A549 (cell line): ENCODE measurements around the gene TRIM24. TPM values are rescaled to one million over a fixed set of nuclear protein-coding genes. Genes with fewer than 3 reads are reported as not detected.

ENCODE experiments used
- ATAC-seq, 2 experiments: fragments of 200-7000 bp in 1 of 2; fragments of >200 bp in 1 of 2; cut with Nextera tagmentation in 1 of 2; cut with Tn5 transposase in 1 of 2; 3 replicates each; pipeline versions ENCODE4 v1.8.0 to v1.9.1; 2018 to 2020; ENCODE audit warnings: mild to moderate bottlenecking in 1 of 2, moderate library complexity in 1 of 2
- CTCF ChIA-PET: fragments of 300-600 bp; sonication (Branson Sonifier 250); formaldehyde crosslinking; extraction: SDS; loops from one replicate; lab custom pipeline; 2021; ENCODE audit warnings: antibody characterized with exemption, inconsistent platforms; lab: Yijun Ruan, JAX
- POLR2A ChIA-PET: fragments of 350-600 bp; formaldehyde crosslinking; extraction: SDS; loops from one replicate; lab custom pipeline; 2021; ENCODE audit warnings: antibody characterized with exemption, inconsistent platforms; lab: Yijun Ruan, JAX
- DNase-seq, 2 experiments: peaks; one replicate each; pipeline versions ENCODE4 v3.0.0 to v3.0.0-alpha.2; 2011 to 2016; ENCODE audit warnings: low read depth in 1 of 2, low spot score in 1 of 2
- FAIRE-seq: peaks from 2 replicates; lab custom pipeline; 2011; peaks lifted over from hg19 to GRCh38; lab: Jason Lieb, UNC
- H3K27ac ChIP-seq, 2 experiments: fragments of >200 bp; sonication (Bioruptor Twin); formaldehyde crosslinking; 3 replicates each; pipeline ENCODE4 v1.5.1; 2016 to 2017
- H3K4me1 ChIP-seq: fragments of >200 bp; sonication (Bioruptor Twin); formaldehyde crosslinking; 3 replicates; pipeline ENCODE4 v1.6.1; 2016
- H3K4me2 ChIP-seq: fragments of >200 bp; sonication (Bioruptor Twin); formaldehyde crosslinking; 3 replicates; pipeline ENCODE4 v1.6.1; 2016
- H3K4me3 ChIP-seq: fragments of >200 bp; sonication (Bioruptor Twin); formaldehyde crosslinking; 3 replicates; pipeline ENCODE4 v1.5.1; 2016
- H3K9me3 ChIP-seq: fragments of >200 bp; sonication (Bioruptor Twin); formaldehyde crosslinking; 3 replicates; pipeline ENCODE4 v1.6.1; 2016
- BHLHE40 ChIP-seq: IDR thresholded peaks from 2 replicates; pipeline ENCODE4 v1.6.1; 2012; ENCODE audit warnings: low read depth, low read length, inconsistent platforms
- CHD2 ChIP-seq: fragments of 150-350 bp; IDR thresholded peaks from 2 replicates; pipeline ENCODE4 v1.6.1; 2014; ENCODE audit warnings: low read length; ENCODE audit not compliant: partially characterized antibody
- EHMT2 ChIP-seq: fragments of 200-600 bp; sonication (generic); IDR thresholded peaks from 2 replicates; pipeline ENCODE4 v1.6.1; 2016; ENCODE audit warnings: antibody characterized with exemption, low read depth, mild to moderate bottlenecking, moderate library complexity
- EP300 ChIP-seq, 2 experiments: fragments of >200 bp; sonication (Bioruptor Twin); formaldehyde crosslinking; IDR thresholded peaks; 2 replicates in 1 of 2; 3 replicates in 1 of 2; pipeline ENCODE4 v1.6.1; 2016 to 2017
- FOSB ChIP-seq: fragments of 250-450 bp; sonication (Bioruptor Pico); IDR thresholded peaks from 2 replicates; pipeline ENCODE4 v1.5.0; 2020; ENCODE audit warnings: mild to moderate bottlenecking, moderate library complexity
- HDAC2 ChIP-seq: fragments of 200-600 bp; sonication (generic); IDR thresholded peaks from 2 replicates; pipeline ENCODE4 v1.6.1; 2016
- HEYL ChIP-seq: fragments of 250-450 bp; sonication (Bioruptor Pico); IDR thresholded peaks from 2 replicates; pipeline ENCODE4 v1.8.0; 2021; ENCODE audit warnings: mild to moderate bottlenecking, moderate library complexity
- JUNB ChIP-seq: fragments of >200 bp; sonication (Bioruptor Twin); formaldehyde crosslinking; IDR thresholded peaks from 2 replicates; pipeline ENCODE4 v1.6.1; 2016
- MAZ ChIP-seq: fragments of 150-350 bp; IDR thresholded peaks from 2 replicates; pipeline ENCODE4 v1.6.1; 2014; ENCODE audit warnings: antibody characterized with exemption, low read depth, low read length, borderline replicate concordance
- NPAS2 ChIP-seq: fragments of 250-450 bp; sonication (Bioruptor Pico); IDR thresholded peaks from 2 replicates; pipeline ENCODE4 v1.8.0; 2022; ENCODE audit warnings: mild to moderate bottlenecking, moderate library complexity, borderline replicate concordance
- POLR2A ChIP-seq: IDR thresholded peaks from 2 replicates; pipeline ENCODE4 v1.6.1; 2012; ENCODE audit warnings: mild to moderate bottlenecking, low read length
- POLR2AphosphoS2 ChIP-seq: conservative IDR thresholded peaks from 2 replicates; pipeline ENCODE4 v1.6.1; 2012; ENCODE audit warnings: low read length, improper control_type of control experiment, inconsistent platforms
- RARB ChIP-seq: fragments of 250-450 bp; sonication (Bioruptor Pico); IDR thresholded peaks from 2 replicates; pipeline ENCODE4 v1.8.0; 2021; ENCODE audit warnings: mild to moderate bottlenecking, moderate library complexity
- RNF2 ChIP-seq: fragments of 200-600 bp; sonication (generic); IDR thresholded peaks from 2 replicates; pipeline ENCODE4 v1.6.1; 2016; ENCODE audit warnings: low read depth, mild to moderate bottlenecking, antibody characterized with exemption, moderate library complexity, borderline replicate concordance
- SMC3 ChIP-seq: fragments of >200 bp; sonication (Bioruptor Twin); formaldehyde crosslinking; IDR thresholded peaks from 3 replicates; pipeline ENCODE4 v1.6.1; 2018; ENCODE audit warnings: inconsistent platforms
- ZC3H11A ChIP-seq: fragments of 450-650 bp; IDR thresholded peaks from 2 replicates; pipeline ENCODE4 v1.6.1; 2014; ENCODE audit warnings: antibody characterized with exemption, mild to moderate bottlenecking
- ZFP36 ChIP-seq: fragments of 450-650 bp; IDR thresholded peaks from 2 replicates; pipeline ENCODE4 v1.6.1; 2014; ENCODE audit warnings: borderline replicate concordance; ENCODE audit not compliant: partially characterized antibody
- ZNF302 ChIP-seq: fragments of 250-450 bp; sonication (Bioruptor Pico); IDR thresholded peaks from 2 replicates; pipeline ENCODE4 v1.9.0; 2021; ENCODE audit warnings: inconsistent platforms, mild to moderate bottlenecking, moderate library complexity
- WGBS: methylation state at CpG from one replicate; pipeline ENCODE4 v1.1.6; 2017; ENCODE audit errors: missing lambda C conversion rate; 5-methylcytosine and 5-hydroxymethylcytosine counted together
- polyA plus RNA-seq, 4 experiments: library from polyadenylated mRNA; depleted of rRNA in 3 of 4; stranded (reverse); fragments of >200 nt; fragmentation: RNase III in 1 of 4; extraction: RNeasy Plus Mini Kit Qiagen cat#74134 plus additional on column Dnase treatment in 1 of 4; gene quantifications; 2 replicates in 3 of 4; 3 replicates in 1 of 4; pipeline ENCODE4 v1.2.3, GENCODE V29; 2011 to 2017
- TF ChIP-seq, protein P1 (sequence below): IDR thresholded peaks from 2 replicates; pipeline ENCODE4 v1.6.1; 2012; ENCODE audit warnings: low read depth, borderline replicate concordance
- TF ChIP-seq, protein P2 (sequence below): fragments of 450-650 bp; IDR thresholded peaks from 2 replicates; pipeline ENCODE4 v1.6.1; 2014; ENCODE audit warnings: antibody characterized with exemption
- TF ChIP-seq, protein P3 (sequence below): fragments of >200 bp; sonication (Bioruptor Twin); formaldehyde crosslinking; IDR thresholded peaks from 3 replicates; pipeline ENCODE4 v1.5.1; 2016
- TF ChIP-seq, protein P4 (sequence below): IDR thresholded peaks from 2 replicates; pipeline ENCODE4 v1.6.1; 2012
- TF ChIP-seq, protein P5 (sequence below): fragments of 150-350 bp; IDR thresholded peaks from 2 replicates; pipeline ENCODE4 v1.6.1; 2014; ENCODE audit warnings: low read depth, mild to moderate bottlenecking, low read length
- TF ChIP-seq, protein P6 (sequence below): fragments of >200 bp; sonication (Bioruptor Twin); formaldehyde crosslinking; IDR thresholded peaks from 2 replicates; pipeline ENCODE4 v1.6.1; 2016
- TF ChIP-seq, protein P7 (sequence below): fragments of 250-450 bp; sonication (Bioruptor Pico); IDR thresholded peaks from 2 replicates; pipeline ENCODE4 v1.5.0; 2021; ENCODE audit warnings: mild to moderate bottlenecking, moderate library complexity, borderline replicate concordance

The TRIM24 gene
- polyA plus RNA-seq, 2 of the 4 experiments (the other 2 are of a cell fraction) = 8.3 to 11.6 TPM

DNA sequence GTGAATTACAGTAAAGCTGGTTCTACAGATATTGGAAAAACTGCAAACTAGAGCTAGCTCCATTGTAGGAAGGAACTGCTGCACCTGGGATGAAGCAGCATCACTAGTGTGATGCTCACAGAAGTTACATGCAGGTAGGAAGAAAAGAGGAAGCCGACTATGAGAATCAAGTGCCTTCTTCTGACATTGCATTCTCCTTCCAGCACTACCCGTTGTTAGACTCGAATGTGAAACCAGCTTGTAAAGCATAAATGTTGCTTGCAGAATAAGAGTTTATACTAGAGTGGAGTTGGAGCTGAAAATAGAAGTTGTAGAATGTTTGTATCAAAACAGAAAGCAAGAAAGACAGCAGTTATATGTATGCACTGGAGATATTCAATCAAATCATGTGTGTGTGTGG, 49.9 kb downstream of the TRIM24 start:
- WGBS = 94% methylated on average over 3 of the region's 3 CpGs
- FAIRE-seq = no peak

DNA sequence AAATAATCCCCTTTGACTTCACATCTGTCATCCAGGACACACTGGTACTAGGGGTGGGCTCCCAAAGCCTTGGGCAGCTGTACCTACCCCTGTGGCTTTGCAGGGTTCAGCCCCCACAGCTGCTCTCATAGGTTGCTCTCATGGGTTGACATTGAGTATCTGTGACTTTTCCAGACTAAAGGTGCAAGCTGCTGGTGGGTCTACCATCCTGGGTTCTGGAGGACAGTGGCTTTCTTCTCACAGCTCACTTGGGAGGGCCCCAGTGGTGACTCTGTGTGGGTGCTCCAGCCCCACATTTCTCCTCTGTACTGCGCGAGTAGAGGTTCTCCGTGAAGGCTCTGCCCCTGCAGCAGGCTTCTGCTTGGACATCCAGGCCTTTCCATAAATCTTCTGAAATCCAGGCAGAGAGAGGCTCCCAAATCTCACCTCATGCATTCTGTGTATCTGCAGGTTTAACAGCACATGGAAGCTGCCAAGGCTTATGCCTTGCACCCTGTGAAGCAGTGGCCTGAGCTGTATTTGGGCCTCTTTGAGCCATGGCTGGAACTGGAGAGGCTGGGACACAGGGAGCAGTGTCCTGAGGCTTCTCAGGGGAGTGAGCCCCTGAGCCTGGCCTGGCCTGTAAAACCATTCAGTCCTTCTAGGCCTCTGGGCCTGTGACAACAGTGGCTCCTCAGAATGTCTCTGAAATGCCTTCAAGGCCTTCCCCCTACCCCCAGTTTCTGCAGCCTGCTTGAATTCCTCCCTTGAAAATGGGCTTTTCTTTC, 52.2 kb downstream of the TRIM24 start:
- no peak for DNase-seq
- FAIRE-seq = no peak
- Histone ChIP-seq H3K9me3 (peaks cover 8% of the 10 kb centered on the region; the same call in 2 of the 3 replicates), H3K4me2 (no peak overlapping the region), H3K27ac (no peak overlapping the region), H3K4me1 (no peaks in the 10 kb centered on the region), H3K4me3 (no peak overlapping the region)
- WGBS = 100% methylated on average over 1 of the region's 3 CpGs
- ChIA-PET CTCF (interaction anchor here (0.7 to 1.4 kb wide), 2 partner anchors 15 to 503 kb away, joined by 3 read pairs; no protein-coding TSS in a partner anchor), POLR2A (no interaction called here)
- ATAC-seq = no peak
- TF ChIP-seq POLR2A (no peak), ZNF302 (no peak), ZFP36 (no peak), CHD2 (no peak), FOSB (CRISPR knock-in tag) (no peak), EP300 (IDR thresholded peaks at IDR 0.05) (no peak), ZC3H11A (no peak), SMC3 (no peak), JUNB (no peak), MAZ (no peak), HDAC2 (no peak)
- TF ChIP-seq, protein P1, sequence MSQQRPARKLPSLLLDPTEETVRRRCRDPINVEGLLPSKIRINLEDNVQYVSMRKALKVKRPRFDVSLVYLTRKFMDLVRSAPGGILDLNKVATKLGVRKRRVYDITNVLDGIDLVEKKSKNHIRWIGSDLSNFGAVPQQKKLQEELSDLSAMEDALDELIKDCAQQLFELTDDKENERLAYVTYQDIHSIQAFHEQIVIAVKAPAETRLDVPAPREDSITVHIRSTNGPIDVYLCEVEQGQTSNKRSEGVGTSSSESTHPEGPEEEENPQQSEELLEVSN = no peak
- TF ChIP-seq, protein P2, sequence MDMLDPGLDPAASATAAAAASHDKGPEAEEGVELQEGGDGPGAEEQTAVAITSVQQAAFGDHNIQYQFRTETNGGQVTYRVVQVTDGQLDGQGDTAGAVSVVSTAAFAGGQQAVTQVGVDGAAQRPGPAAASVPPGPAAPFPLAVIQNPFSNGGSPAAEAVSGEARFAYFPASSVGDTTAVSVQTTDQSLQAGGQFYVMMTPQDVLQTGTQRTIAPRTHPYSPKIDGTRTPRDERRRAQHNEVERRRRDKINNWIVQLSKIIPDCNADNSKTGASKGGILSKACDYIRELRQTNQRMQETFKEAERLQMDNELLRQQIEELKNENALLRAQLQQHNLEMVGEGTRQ = no peak
- TF ChIP-seq, protein P3, sequence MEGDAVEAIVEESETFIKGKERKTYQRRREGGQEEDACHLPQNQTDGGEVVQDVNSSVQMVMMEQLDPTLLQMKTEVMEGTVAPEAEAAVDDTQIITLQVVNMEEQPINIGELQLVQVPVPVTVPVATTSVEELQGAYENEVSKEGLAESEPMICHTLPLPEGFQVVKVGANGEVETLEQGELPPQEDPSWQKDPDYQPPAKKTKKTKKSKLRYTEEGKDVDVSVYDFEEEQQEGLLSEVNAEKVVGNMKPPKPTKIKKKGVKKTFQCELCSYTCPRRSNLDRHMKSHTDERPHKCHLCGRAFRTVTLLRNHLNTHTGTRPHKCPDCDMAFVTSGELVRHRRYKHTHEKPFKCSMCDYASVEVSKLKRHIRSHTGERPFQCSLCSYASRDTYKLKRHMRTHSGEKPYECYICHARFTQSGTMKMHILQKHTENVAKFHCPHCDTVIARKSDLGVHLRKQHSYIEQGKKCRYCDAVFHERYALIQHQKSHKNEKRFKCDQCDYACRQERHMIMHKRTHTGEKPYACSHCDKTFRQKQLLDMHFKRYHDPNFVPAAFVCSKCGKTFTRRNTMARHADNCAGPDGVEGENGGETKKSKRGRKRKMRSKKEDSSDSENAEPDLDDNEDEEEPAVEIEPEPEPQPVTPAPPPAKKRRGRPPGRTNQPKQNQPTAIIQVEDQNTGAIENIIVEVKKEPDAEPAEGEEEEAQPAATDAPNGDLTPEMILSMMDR = no peak
- TF ChIP-seq, protein P4, sequence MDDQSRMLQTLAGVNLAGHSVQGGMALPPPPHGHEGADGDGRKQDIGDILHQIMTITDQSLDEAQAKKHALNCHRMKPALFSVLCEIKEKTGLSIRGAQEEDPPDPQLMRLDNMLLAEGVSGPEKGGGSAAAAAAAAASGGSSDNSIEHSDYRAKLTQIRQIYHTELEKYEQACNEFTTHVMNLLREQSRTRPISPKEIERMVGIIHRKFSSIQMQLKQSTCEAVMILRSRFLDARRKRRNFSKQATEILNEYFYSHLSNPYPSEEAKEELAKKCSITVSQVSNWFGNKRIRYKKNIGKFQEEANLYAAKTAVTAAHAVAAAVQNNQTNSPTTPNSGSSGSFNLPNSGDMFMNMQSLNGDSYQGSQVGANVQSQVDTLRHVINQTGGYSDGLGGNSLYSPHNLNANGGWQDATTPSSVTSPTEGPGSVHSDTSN = no peak
- TF ChIP-seq, protein P5, sequence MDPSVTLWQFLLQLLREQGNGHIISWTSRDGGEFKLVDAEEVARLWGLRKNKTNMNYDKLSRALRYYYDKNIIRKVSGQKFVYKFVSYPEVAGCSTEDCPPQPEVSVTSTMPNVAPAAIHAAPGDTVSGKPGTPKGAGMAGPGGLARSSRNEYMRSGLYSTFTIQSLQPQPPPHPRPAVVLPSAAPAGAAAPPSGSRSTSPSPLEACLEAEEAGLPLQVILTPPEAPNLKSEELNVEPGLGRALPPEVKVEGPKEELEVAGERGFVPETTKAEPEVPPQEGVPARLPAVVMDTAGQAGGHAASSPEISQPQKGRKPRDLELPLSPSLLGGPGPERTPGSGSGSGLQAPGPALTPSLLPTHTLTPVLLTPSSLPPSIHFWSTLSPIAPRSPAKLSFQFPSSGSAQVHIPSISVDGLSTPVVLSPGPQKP = no peak

More for the DNA sequence above, 49.9 kb downstream of the TRIM24 start:
- TF ChIP-seq, protein P6, sequence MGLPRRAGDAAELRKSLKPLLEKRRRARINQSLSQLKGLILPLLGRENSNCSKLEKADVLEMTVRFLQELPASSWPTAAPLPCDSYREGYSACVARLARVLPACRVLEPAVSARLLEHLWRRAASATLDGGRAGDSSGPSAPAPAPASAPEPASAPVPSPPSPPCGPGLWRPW = no peak
- TF ChIP-seq POLR2AphosphoS2 = no peak
- TF ChIP-seq HEYL (CRISPR knock-in tag) = no peak
- TF ChIP-seq EHMT2 = no peak
- TF ChIP-seq, protein P1 = no peak
- TF ChIP-seq RARB (CRISPR knock-in tag) = no peak
- TF ChIP-seq BHLHE40 = no peak
- no peak for TF ChIP-seq RNF2
- no peak for TF ChIP-seq EP300 (IDR thresholded peaks at IDR 0.05)
- TF ChIP-seq, protein P4 = no peak
- TF ChIP-seq, protein P7, sequence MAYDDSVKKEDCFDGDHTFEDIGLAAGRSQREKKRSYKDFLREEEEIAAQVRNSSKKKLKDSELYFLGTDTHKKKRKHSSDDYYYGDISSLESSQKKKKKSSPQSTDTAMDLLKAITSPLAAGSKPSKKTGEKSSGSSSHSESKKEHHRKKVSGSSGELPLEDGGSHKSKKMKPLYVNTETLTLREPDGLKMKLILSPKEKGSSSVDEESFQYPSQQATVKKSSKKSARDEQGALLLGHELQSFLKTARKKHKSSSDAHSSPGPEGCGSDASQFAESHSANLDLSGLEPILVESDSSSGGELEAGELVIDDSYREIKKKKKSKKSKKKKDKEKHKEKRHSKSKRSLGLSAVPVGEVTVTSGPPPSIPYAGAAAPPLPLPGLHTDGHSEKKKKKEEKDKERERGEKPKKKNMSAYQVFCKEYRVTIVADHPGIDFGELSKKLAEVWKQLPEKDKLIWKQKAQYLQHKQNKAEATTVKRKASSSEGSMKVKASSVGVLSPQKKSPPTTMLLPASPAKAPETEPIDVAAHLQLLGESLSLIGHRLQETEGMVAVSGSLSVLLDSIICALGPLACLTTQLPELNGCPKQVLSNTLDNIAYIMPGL = no peak
- TF ChIP-seq NPAS2 (CRISPR knock-in tag) = no peak
- no peak for DNase-seq
- no peak overlapping the region for H3K27ac ChIP-seq
- H3K4me2 ChIP-seq = no peak overlapping the region
- no peak overlapping the region for H3K4me3 ChIP-seq
- ATAC-seq = no peak
- peaks cover 8% of the 10 kb centered on the region; the same call in 2 of the 3 replicates for H3K9me3 ChIP-seq
- CTCF ChIA-PET = interaction anchor here (1.3 kb wide), 1 partner anchor 10 kb away, joined by 5 read pairs; no protein-coding TSS in a partner anchor
- POLR2A ChIA-PET = interaction anchor here (0.6 kb wide), 1 partner anchor 144 kb away, joined by 3 read pairs; no protein-coding TSS in a partner anchor
- no peaks in the 10 kb centered on the region for H3K4me1 ChIP-seq
